SK-N-SH treated with all-trans-retinoic acid at 6 μM for 48 hours (cell line): ENCODE measurements around the gene RGL4.
"Not testable (repeated sequence)": the region's sequence is repeated elsewhere in the genome, so short reads cannot be mapped to it uniquely, and the experiment has no call there.

Experiments used
- ATAC-seq: fragments of 200-7000 bp; cut with Tn5 transposase; 3 replicates; pipeline ENCODE4 v1.9.1; 2020; ENCODE audit warnings: mild to moderate bottlenecking, moderate library complexity
- BACH2 ChIP-seq: fragments of 250-450 bp; sonication (Bioruptor Pico); IDR thresholded peaks from 2 replicates; pipeline ENCODE4 v1.9.0; 2021; ENCODE audit warnings: mild to moderate bottlenecking, borderline replicate concordance
- CREB5 ChIP-seq: fragments of 250-450 bp; sonication (Bioruptor Pico); IDR thresholded peaks from 2 replicates; pipeline ENCODE4 v1.5.1; 2020; ENCODE audit warnings: low read depth, mild to moderate bottlenecking, moderate library complexity
- CSDC2 ChIP-seq: fragments of 250-450 bp; sonication (Bioruptor Pico); IDR thresholded peaks from 2 replicates; pipeline ENCODE4 v1.5.0; 2020; ENCODE audit warnings: mild to moderate bottlenecking, moderate library complexity
- CSRNP3 ChIP-seq: fragments of 250-450 bp; sonication (Bioruptor Pico); IDR thresholded peaks from 2 replicates; pipeline ENCODE4 v1.5.1; 2021; ENCODE audit warnings: mild to moderate bottlenecking, moderate library complexity
- ESRRG ChIP-seq: fragments of 250-450 bp; sonication (Bioruptor Pico); IDR thresholded peaks from 2 replicates; pipeline ENCODE4 v1.6.1; 2021; ENCODE audit warnings: mild to moderate bottlenecking
- ISL1 ChIP-seq: fragments of 250-450 bp; sonication (Bioruptor Pico); IDR thresholded peaks from 2 replicates; pipeline ENCODE4 v2.1.2; 2022; ENCODE audit warnings: mild to moderate bottlenecking, moderate library complexity
- PATZ1 ChIP-seq: fragments of 250-450 bp; sonication (Bioruptor Pico); IDR thresholded peaks from 2 replicates; pipeline ENCODE4 v1.8.0; 2020; ENCODE audit warnings: mild to moderate bottlenecking, moderate library complexity, borderline replicate concordance
- POU6F1 ChIP-seq: fragments of 250-450 bp; sonication (Bioruptor Pico); IDR thresholded peaks from 2 replicates; pipeline ENCODE4 v1.8.0; 2021; ENCODE audit warnings: low read depth, mild to moderate bottlenecking, moderate library complexity, borderline replicate concordance
- PPARA ChIP-seq: fragments of 250-450 bp; sonication (Bioruptor Pico); IDR thresholded peaks from 2 replicates; pipeline ENCODE4 v1.5.0; 2020; ENCODE audit warnings: mild to moderate bottlenecking, borderline replicate concordance
- RARB ChIP-seq: fragments of 250-450 bp; sonication (Bioruptor Pico); IDR thresholded peaks from 2 replicates; pipeline ENCODE4 v1.8.0; 2021; ENCODE audit warnings: mild to moderate bottlenecking, moderate library complexity
- SNAI2 ChIP-seq: fragments of 250-450 bp; sonication (Bioruptor Pico); IDR thresholded peaks from 2 replicates; pipeline ENCODE4 v1.5.0; 2020; ENCODE audit warnings: mild to moderate bottlenecking, moderate library complexity
- TCF4 ChIP-seq: fragments of 250-450 bp; sonication (Bioruptor Pico); IDR thresholded peaks from 2 replicates; pipeline ENCODE4 v1.8.0; 2021; ENCODE audit warnings: mild to moderate bottlenecking, moderate library complexity, borderline replicate concordance
- TOX ChIP-seq: fragments of 250-450 bp; sonication (Bioruptor Pico); IDR thresholded peaks from 2 replicates; pipeline ENCODE4 v1.8.0; 2021; ENCODE audit warnings: mild to moderate bottlenecking, moderate library complexity, borderline replicate concordance
- TSHZ2 ChIP-seq: fragments of 250-450 bp; sonication (Bioruptor Pico); IDR thresholded peaks from 2 replicates; pipeline ENCODE4 v1.5.0; 2020; ENCODE audit warnings: mild to moderate bottlenecking, moderate library complexity
- ZC3H10 ChIP-seq: fragments of 250-450 bp; sonication (Bioruptor Pico); IDR thresholded peaks from 2 replicates; pipeline ENCODE4 v1.5.1; 2021; ENCODE audit warnings: mild to moderate bottlenecking, moderate library complexity
- ZFP3 ChIP-seq: fragments of 250-450 bp; sonication (Bioruptor Pico); IDR thresholded peaks from 2 replicates; pipeline ENCODE4 v1.5.0; 2020; ENCODE audit warnings: mild to moderate bottlenecking, moderate library complexity
- ZFP30 ChIP-seq: fragments of 450-650 bp; formaldehyde crosslinking; IDR thresholded peaks from 2 replicates; pipeline ENCODE4 v1.5.0; 2022; ENCODE audit warnings: mild to moderate bottlenecking, moderate library complexity
- ZNF70 ChIP-seq: fragments of 450-650 bp; formaldehyde crosslinking; IDR thresholded peaks from 2 replicates; pipeline ENCODE4 v1.5.0; 2020; ENCODE audit warnings: mild to moderate bottlenecking, moderate library complexity
- ZNF8 ChIP-seq: fragments of 450-650 bp; formaldehyde crosslinking; IDR thresholded peaks from 2 replicates; pipeline ENCODE4 v1.5.0; 2020; ENCODE audit warnings: mild to moderate bottlenecking, moderate library complexity

Gene RGL4

GRCh38 chr22:23690713-23691112, at the start of gene RGL4:
Gene RGL4, plus strand, starts transcription at chr22:23691013. Its CDS starts 1,018 bp downstream, at chr22:23692031.
- ATAC-seq = no peak

GRCh38 chr22:23646526-23646925, 44.3 kb upstream of the RGL4 start:
- ATAC-seq = not testable (repeated sequence)

More at GRCh38 chr22:23690713-23691112, at the start of gene RGL4:
- TF ChIP-seq CSDC2 (CRISPR knock-in tag) (no peak), ESRRG (no peak), ZNF70 (no peak)
- TF ChIP-seq, all 23 proteins: peak for 0

GRCh38 chr22:23649071-23649501, 41.7 kb upstream of the RGL4 start:
- no peak for TF ChIP-seq SNAI2 (CRISPR knock-in tag)
- TF ChIP-seq TCF4 (CRISPR knock-in tag) = no peak
- TF ChIP-seq CSDC2 (CRISPR knock-in tag) = no peak
- TF ChIP-seq TSHZ2 (CRISPR knock-in tag) = no peak
- TF ChIP-seq ESRRG = no peak
- TF ChIP-seq ZC3H10 (CRISPR knock-in tag) = no peak
- TF ChIP-seq PPARA (CRISPR knock-in tag) = no peak
- TF ChIP-seq ZNF70 = no peak
- TF ChIP-seq ZFP30 (CRISPR knock-in tag) = no peak
- no peak for ATAC-seq

- TF ChIP-seq BACH2 (CRISPR knock-in tag) (no peak), ZNF8 (no peak), POU6F1 (CRISPR knock-in tag) (no peak), RARB (CRISPR knock-in tag) (no peak), CSRNP3 (CRISPR knock-in tag) (no peak), PATZ1 (CRISPR knock-in tag) (no peak), ISL1 (CRISPR knock-in tag) (no peak), ZFP30 (CRISPR knock-in tag) (no peak), CSDC2 (CRISPR knock-in tag) (no peak), TOX (CRISPR knock-in tag) (no peak), CREB5 (CRISPR knock-in tag) (no peak), ESRRG (no peak), ZFP3 (CRISPR knock-in tag) (no peak)
- no peak for ATAC-seq
Observed at GRCh38 chr22:23651676-23652075, 39.1 kb upstream of the RGL4 start.
